Peyer's patch (tissue), 4 donors: ENCODE measurements around the gene RNF220.

Source experiments
- POLR2A ChIP-seq, 2 donors: fragments of 450-650 bp; IDR thresholded peaks; one replicate each; pipeline ENCODE4 v1.5.1; 2017; ENCODE audit warnings: antibody characterized with exemption in 2 of 2, mild to moderate bottlenecking in 2 of 2, moderate library complexity in 2 of 2
- TF ChIP-seq, protein P1 (sequence below), 6 experiments: fragments of 450-650 bp in 4 of 6; fragments of 200-600 bp in 2 of 6; sonication (generic) in 1 of 6; IDR thresholded peaks; one replicate each; pipeline ENCODE4 v1.5.1; 2017 to 2019; ENCODE audit warnings: antibody characterized with exemption in 6 of 6, mild to moderate bottlenecking in 3 of 6, moderate library complexity in 1 of 6

DNA sequence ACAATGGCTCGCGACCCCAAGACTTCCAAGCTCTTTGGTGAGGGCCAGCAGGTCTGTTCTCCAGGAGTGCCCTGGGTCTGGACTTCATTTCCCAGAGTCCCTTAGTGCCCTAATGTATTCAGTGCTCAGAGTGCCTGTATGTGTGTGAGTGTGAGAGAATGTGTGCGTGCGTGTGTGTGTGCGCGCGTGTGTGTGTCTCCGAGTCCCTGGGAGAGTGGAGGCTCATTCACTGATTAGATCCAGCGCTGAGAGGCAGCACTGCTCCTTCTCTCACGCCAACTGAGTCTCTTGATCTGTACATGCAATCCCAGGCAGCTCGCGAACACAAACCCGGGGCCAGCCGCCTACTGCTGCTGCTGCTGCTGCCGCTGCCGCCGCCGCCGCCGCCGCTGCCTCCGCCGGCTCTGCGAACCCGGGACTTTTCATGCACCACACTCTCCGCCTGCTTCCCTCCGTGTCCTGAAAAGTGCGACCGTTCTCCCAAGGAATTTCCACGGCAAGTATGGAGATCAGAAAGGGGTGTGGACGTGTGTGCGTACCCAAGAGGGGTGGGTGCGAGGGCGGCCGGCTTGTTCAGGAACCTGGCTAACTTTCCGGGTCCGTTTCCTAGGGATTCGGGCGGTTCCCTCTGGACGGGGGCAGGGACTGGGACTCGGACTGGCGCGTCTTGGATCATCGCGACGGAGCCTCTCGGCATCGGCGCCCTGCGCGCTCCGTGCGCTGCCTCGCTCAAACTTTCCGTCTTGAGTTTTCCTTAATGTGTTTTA lies at the start of gene RNF220:
- TF ChIP-seq, protein P1, sequence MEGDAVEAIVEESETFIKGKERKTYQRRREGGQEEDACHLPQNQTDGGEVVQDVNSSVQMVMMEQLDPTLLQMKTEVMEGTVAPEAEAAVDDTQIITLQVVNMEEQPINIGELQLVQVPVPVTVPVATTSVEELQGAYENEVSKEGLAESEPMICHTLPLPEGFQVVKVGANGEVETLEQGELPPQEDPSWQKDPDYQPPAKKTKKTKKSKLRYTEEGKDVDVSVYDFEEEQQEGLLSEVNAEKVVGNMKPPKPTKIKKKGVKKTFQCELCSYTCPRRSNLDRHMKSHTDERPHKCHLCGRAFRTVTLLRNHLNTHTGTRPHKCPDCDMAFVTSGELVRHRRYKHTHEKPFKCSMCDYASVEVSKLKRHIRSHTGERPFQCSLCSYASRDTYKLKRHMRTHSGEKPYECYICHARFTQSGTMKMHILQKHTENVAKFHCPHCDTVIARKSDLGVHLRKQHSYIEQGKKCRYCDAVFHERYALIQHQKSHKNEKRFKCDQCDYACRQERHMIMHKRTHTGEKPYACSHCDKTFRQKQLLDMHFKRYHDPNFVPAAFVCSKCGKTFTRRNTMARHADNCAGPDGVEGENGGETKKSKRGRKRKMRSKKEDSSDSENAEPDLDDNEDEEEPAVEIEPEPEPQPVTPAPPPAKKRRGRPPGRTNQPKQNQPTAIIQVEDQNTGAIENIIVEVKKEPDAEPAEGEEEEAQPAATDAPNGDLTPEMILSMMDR (IDR thresholded peaks at IDR 0.05), result no peak
- TF ChIP-seq POLR2A (IDR thresholded peaks at IDR 0.05), result no peak
